Measurements from ENCODE around the gene COTL1.
"Not testable (repeated sequence)": the region's sequence is repeated elsewhere in the genome, so short reads cannot be mapped to it uniquely, and the experiment has no call there.

The COTL1 gene

GRCh38 chr16:84524346-84524920, 93.4 kb downstream of the COTL1 start:
- no peak for TF ChIP-seq CTCF (IDR thresholded peaks at IDR 0.05; ENCODE audit: unreplicated experiment in 3 of 3)
- peaks cover 26% of the 10 kb centered on the region for H3K4me1 Mint-ChIP-seq
- H3K4me3 Mint-ChIP-seq: no peak overlapping the region
- peaks cover 7% of the 10 kb centered on the region for H3K27me3 Mint-ChIP-seq (ENCODE audit: low read depth)
- peaks cover 2% of the 10 kb centered on the region for H3K36me3 Mint-ChIP-seq (ENCODE audit: low read depth)
- peaks cover 5% of the 10 kb centered on the region for H3K9me3 Mint-ChIP-seq
- H3K27ac Mint-ChIP-seq: no peak overlapping the region

- Mint-ChIP-seq H3K27ac (no peak overlapping the region), H3K36me3 (ENCODE audit: low read depth) (no peaks in the 10 kb centered on the region), H3K27me3 (ENCODE audit: low read depth) (peaks cover 14% of the 10 kb centered on the region), H3K9me3 (no peaks in the 10 kb centered on the region), H3K4me1 (peaks cover 12% of the 10 kb centered on the region), H3K4me3 (no peak overlapping the region)
- no peak for TF ChIP-seq CTCF (IDR thresholded peaks at IDR 0.05; ENCODE audit: unreplicated experiment in 3 of 3)
These were observed 96.4 kb downstream of the COTL1 start for GRCh38 chr16:84521497-84521770.

GRCh38 chr16:84520725-84521496, 97.0 kb downstream of the COTL1 start:
- no peak overlapping the region for H3K4me3 Mint-ChIP-seq
- no peak for TF ChIP-seq CTCF (IDR thresholded peaks at IDR 0.05; ENCODE audit: unreplicated experiment in 3 of 3)
- H3K27ac Mint-ChIP-seq: peak overlapping the region in 2 of 3 experiments; percentile 12 to 42
- H3K27me3 Mint-ChIP-seq (ENCODE audit: low read depth): peaks cover 14% of the 10 kb centered on the region
- no peaks in the 10 kb centered on the region for H3K9me3 Mint-ChIP-seq
- no peaks in the 10 kb centered on the region for H3K36me3 Mint-ChIP-seq (ENCODE audit: low read depth)
- peaks cover 11% of the 10 kb centered on the region for H3K4me1 Mint-ChIP-seq

GRCh38 chr16:84519855-84520254, 98.0 kb downstream of the COTL1 start:
- H3K4me1 Mint-ChIP-seq: peaks cover 14% of the 10 kb centered on the region
- H3K4me3 Mint-ChIP-seq: no peak overlapping the region
- peak overlapping the region in 2 of 3 experiments; percentile 12 to 16 for H3K27ac Mint-ChIP-seq
- no peak for TF ChIP-seq CTCF (IDR thresholded peaks at IDR 0.05; ENCODE audit: unreplicated experiment in 3 of 3)
- H3K9me3 Mint-ChIP-seq: no peaks in the 10 kb centered on the region
- H3K36me3 Mint-ChIP-seq (ENCODE audit: low read depth): no peaks in the 10 kb centered on the region
- H3K27me3 Mint-ChIP-seq (ENCODE audit: low read depth): peaks cover 14% of the 10 kb centered on the region

- no peak overlapping the region for H3K4me3 Mint-ChIP-seq
- no peak for TF ChIP-seq CTCF (IDR thresholded peaks at IDR 0.05; ENCODE audit: unreplicated experiment in 3 of 3)
- no peak overlapping the region for H3K27ac Mint-ChIP-seq
- peaks cover 14% of the 10 kb centered on the region for H3K27me3 Mint-ChIP-seq (ENCODE audit: low read depth)
- no peaks in the 10 kb centered on the region for H3K36me3 Mint-ChIP-seq (ENCODE audit: low read depth)
- H3K4me1 Mint-ChIP-seq: peaks cover 21% of the 10 kb centered on the region
- H3K9me3 Mint-ChIP-seq: no peaks in the 10 kb centered on the region
These were observed 99.0 kb downstream of the COTL1 start for GRCh38 chr16:84518804-84519341.

- not testable (repeated sequence) for H3K9me3 Mint-ChIP-seq; H3K27ac Mint-ChIP-seq; H3K4me3 Mint-ChIP-seq; H3K36me3 Mint-ChIP-seq (ENCODE audit: low read depth)
- Mint-ChIP-seq H3K27me3 (ENCODE audit: low read depth) (peaks cover 14% of the 10 kb centered on the region), H3K4me1 (peaks cover 25% of the 10 kb centered on the region)
These were observed 99.7 kb downstream of the COTL1 start for GRCh38 chr16:84518220-84518619.
